NB4 (cell line): ENCODE data around the gene POGK.

Source experiments
- CTCF ChIP-seq: IDR thresholded peaks from one replicate; pipeline ENCODE4 v1.5.1; 2012; ENCODE audit warnings: low read depth, low read length
- MAX ChIP-seq: IDR thresholded peaks from 2 replicates; pipeline ENCODE4 v1.6.1; 2011; ENCODE audit warnings: low read depth, low read length
- MYC ChIP-seq: IDR thresholded peaks from 2 replicates; pipeline ENCODE4 v1.6.1; 2011; ENCODE audit warnings: low read depth, low read length
- POLR2A ChIP-seq: IDR thresholded peaks from 2 replicates; pipeline ENCODE4 v1.6.1; 2011; ENCODE audit warnings: mild to moderate bottlenecking; ENCODE audit not compliant: insufficient read length; ENCODE audit errors: extremely low read depth

- TF ChIP-seq CTCF: no peak
- no peak for TF ChIP-seq POLR2A
- no peak for TF ChIP-seq MAX
- TF ChIP-seq MYC: no peak
Measured at GRCh38 chr1:166868639-166869038, 29.4 kb downstream of the POGK start.
